ENCODE measurements around the gene HSPA1B.

Gene HSPA1B

GRCh38 chr6:31871046-31871659 lies 43.6 kb downstream of the HSPA1B start:
- no peak overlapping the region for H3K27ac ChIP-seq
- TF ChIP-seq ZFX (IDR thresholded peaks at IDR 0.05; ENCODE audit: borderline replicate concordance) (no peak), CTCF (IDR thresholded peaks at IDR 0.05) (no peak)

DNA sequence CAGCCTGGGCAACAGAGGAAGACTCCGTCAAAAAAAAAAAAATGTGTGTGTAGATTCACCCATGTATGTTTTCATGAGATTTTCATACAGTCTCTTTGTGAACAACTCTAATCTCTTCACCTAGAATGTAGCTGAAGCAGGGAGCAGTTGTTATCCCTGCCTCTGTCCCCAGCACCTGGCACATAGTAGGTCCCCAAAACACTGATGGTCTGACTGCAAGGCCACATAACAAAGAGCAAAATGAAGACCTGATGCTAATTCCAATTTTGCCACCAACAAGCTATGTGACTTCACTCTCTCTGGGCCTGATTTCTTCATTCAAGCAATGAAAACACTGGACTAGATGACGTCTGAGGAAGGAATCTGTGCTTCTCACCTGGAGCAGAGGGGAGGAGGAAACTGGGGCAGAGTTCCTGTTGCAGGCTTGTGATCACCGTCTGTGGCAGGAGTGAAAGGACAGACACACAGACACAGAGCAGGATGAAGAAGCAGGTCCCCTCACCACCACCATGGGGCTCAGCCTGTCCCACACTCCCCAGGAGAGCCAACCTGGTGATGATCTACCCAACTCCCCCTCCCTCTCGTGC lies 46.6 kb downstream of the HSPA1B start:
- H3K27ac ChIP-seq: peak overlapping the region; percentile 78; the same call in 1 of the 2 replicates
- no peak for TF ChIP-seq CTCF (IDR thresholded peaks at IDR 0.05)
- no peak for TF ChIP-seq ZFX (IDR thresholded peaks at IDR 0.05; ENCODE audit: borderline replicate concordance)

- peak overlapping the region; percentile 78 for H3K27ac ChIP-seq
- TF ChIP-seq ZFX (IDR thresholded peaks at IDR 0.05; ENCODE audit: borderline replicate concordance): no peak
- TF ChIP-seq CTCF (IDR thresholded peaks at IDR 0.05): no peak
Observed at GRCh38 chr6:31874836-31875572, 47.5 kb downstream of the HSPA1B start.

GRCh38 chr6:31875877-31876276 lies 48.3 kb downstream of the HSPA1B start:
- TF ChIP-seq ZFX (IDR thresholded peaks at IDR 0.05; ENCODE audit: borderline replicate concordance): no peak
- TF ChIP-seq CTCF (IDR thresholded peaks at IDR 0.05): no peak
- peak overlapping the region; percentile 78 for H3K27ac ChIP-seq

GRCh38 chr6:31876357-31876756 lies 48.8 kb downstream of the HSPA1B start:
- peak overlapping the region; percentile 78 for H3K27ac ChIP-seq
- TF ChIP-seq ZFX (IDR thresholded peaks at IDR 0.05; ENCODE audit: borderline replicate concordance) (no peak), CTCF (IDR thresholded peaks at IDR 0.05) (no peak)

DNA sequence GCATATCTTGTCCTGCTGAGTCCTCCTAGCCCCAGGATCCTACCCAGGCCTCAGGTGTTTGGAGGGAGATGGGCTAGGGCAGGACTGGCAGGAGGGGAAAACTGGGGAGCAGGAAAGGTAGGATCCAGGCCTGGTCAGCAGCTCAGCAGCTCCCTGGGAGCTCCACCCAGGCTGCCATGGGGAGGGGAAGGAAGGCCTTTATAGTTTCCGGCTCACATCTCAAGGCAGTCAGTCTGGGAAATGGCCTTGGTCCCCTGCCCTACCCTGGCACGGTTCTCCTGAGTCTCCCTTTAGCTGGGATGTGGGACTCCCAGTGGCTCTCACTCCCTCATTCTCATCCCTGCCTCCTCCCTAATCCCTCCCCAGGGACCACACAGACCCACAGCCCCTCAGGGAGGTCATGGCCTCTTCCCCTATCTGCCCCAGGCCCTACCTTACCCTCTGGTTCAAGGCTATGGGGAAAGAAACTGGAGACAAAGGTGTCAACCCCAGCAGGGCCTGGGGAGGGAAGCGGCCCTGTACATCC lies 49.6 kb downstream of the HSPA1B start:
- H3K27ac ChIP-seq: peak overlapping the region; percentile 78
- TF ChIP-seq ZFX (IDR thresholded peaks at IDR 0.05; ENCODE audit: borderline replicate concordance) (no peak), CTCF (IDR thresholded peaks at IDR 0.05) (no peak)

All from 22Rv1 (cell line).